ENCODE results near the gene SUPV3L1.
"Not testable (repeated sequence)": the region's sequence is repeated elsewhere in the genome, so short reads cannot be mapped to it uniquely, and the experiment has no call there.

Gene SUPV3L1

GRCh38 chr10:69248117-69248730 is 68.2 kb downstream of the SUPV3L1 start:
- Mint-ChIP-seq H3K27ac (no peak overlapping the region), H3K4me3 (no peak overlapping the region), H3K4me1 (ENCODE audit: low read depth) (no peaks in the 10 kb centered on the region), H3K9me3 (ENCODE audit: low read depth) (no peaks in the 10 kb centered on the region), H3K27me3 (no peaks in the 10 kb centered on the region), H3K36me3 (peaks cover 8% of the 10 kb centered on the region)

GRCh38 chr10:69250041-69250440 is 70.0 kb downstream of the SUPV3L1 start:
- H3K4me1 Mint-ChIP-seq (ENCODE audit: low read depth) = no peaks in the 10 kb centered on the region
- no peak overlapping the region for H3K4me3 Mint-ChIP-seq
- H3K9me3 Mint-ChIP-seq (ENCODE audit: low read depth) = no peaks in the 10 kb centered on the region
- no peak overlapping the region for H3K27ac Mint-ChIP-seq
- H3K27me3 Mint-ChIP-seq = no peaks in the 10 kb centered on the region
- H3K36me3 Mint-ChIP-seq = peaks cover 8% of the 10 kb centered on the region

GRCh38 chr10:69251417-69251816 is 71.4 kb downstream of the SUPV3L1 start:
- H3K27ac Mint-ChIP-seq; H3K9me3 Mint-ChIP-seq (ENCODE audit: low read depth); H3K27me3 Mint-ChIP-seq; H3K4me3 Mint-ChIP-seq; H3K36me3 Mint-ChIP-seq; H3K4me1 Mint-ChIP-seq (ENCODE audit: low read depth): not testable (repeated sequence)

GRCh38 chr10:69253171-69253570 is 73.1 kb downstream of the SUPV3L1 start:
- no peaks in the 10 kb centered on the region for H3K9me3 Mint-ChIP-seq (ENCODE audit: low read depth)
- H3K4me3 Mint-ChIP-seq = no peak overlapping the region

GRCh38 chr10:69254877-69255276 is 74.8 kb downstream of the SUPV3L1 start:
- no peaks in the 10 kb centered on the region for H3K4me1 Mint-ChIP-seq (ENCODE audit: low read depth)
- no peak overlapping the region for H3K4me3 Mint-ChIP-seq
- H3K36me3 Mint-ChIP-seq = peaks cover 2% of the 10 kb centered on the region
- no peak overlapping the region for H3K27ac Mint-ChIP-seq
- H3K9me3 Mint-ChIP-seq (ENCODE audit: low read depth) = no peaks in the 10 kb centered on the region
- no peaks in the 10 kb centered on the region for H3K27me3 Mint-ChIP-seq

More at GRCh38 chr10:69253171-69253570, 73.1 kb downstream of the SUPV3L1 start:
- no peaks in the 10 kb centered on the region for H3K4me1 Mint-ChIP-seq (ENCODE audit: low read depth)
- H3K36me3 Mint-ChIP-seq = peaks cover 3% of the 10 kb centered on the region
- no peak overlapping the region for H3K27ac Mint-ChIP-seq
- H3K27me3 Mint-ChIP-seq = no peaks in the 10 kb centered on the region

Data from activated naive CD8-positive, alpha-beta T cell (primary cell).